Hematopoietic multipotent progenitor cell treated with erythropoietin and hydrocortisone succinate and interleukin-3 and kit ligand, for 8 days (in vitro differentiated cells): ENCODE data around the gene PRRC1.
"Not testable (repeated sequence)": the region's sequence is repeated elsewhere in the genome, so short reads cannot be mapped to it uniquely, and the experiment has no call there.

Source experiments
- DNase-seq: peaks from one replicate; pipeline ENCODE4 v3.0.0-alpha.2; 2015

Gene PRRC1

GRCh38 chr5:127549551-127549950 lies 32.1 kb downstream of the PRRC1 start:
- no peak for DNase-seq

- no peak for DNase-seq
Observed at GRCh38 chr5:127550652-127551409, 33.4 kb downstream of the PRRC1 start.

- no peak for DNase-seq
Observed at GRCh38 chr5:127551410-127552041, 34.1 kb downstream of the PRRC1 start.

GRCh38 chr5:127555826-127556225 lies 38.4 kb downstream of the PRRC1 start:
- DNase-seq = no peak

GRCh38 chr5:127556609-127557334 lies 39.3 kb downstream of the PRRC1 start:
- no peak for DNase-seq

- DNase-seq = no peak
Observed at GRCh38 chr5:127558273-127558672, 40.8 kb downstream of the PRRC1 start.

- DNase-seq = no peak
Observed at GRCh38 chr5:127561254-127561653, 43.8 kb downstream of the PRRC1 start.

- DNase-seq = peak; percentile 32
Observed at GRCh38 chr5:127562252-127562651, 44.8 kb downstream of the PRRC1 start.

- DNase-seq = no peak
Observed at GRCh38 chr5:127563136-127563535, 45.7 kb downstream of the PRRC1 start.

- DNase-seq = peak; percentile 77
Observed at GRCh38 chr5:127564002-127564769, 46.7 kb downstream of the PRRC1 start.

- no peak for DNase-seq
Observed at GRCh38 chr5:127565586-127566270, 48.3 kb downstream of the PRRC1 start.

- no peak for DNase-seq
Observed at GRCh38 chr5:127567026-127567768, 49.8 kb downstream of the PRRC1 start.

GRCh38 chr5:127568166-127568565 lies 50.7 kb downstream of the PRRC1 start:
- no peak for DNase-seq

GRCh38 chr5:127569471-127569870 lies 52.0 kb downstream of the PRRC1 start:
- not testable (repeated sequence) for DNase-seq

GRCh38 chr5:127571314-127572131 lies 54.1 kb downstream of the PRRC1 start:
- no peak for DNase-seq

GRCh38 chr5:127572930-127573329 lies 55.5 kb downstream of the PRRC1 start:
- peak; percentile 20 for DNase-seq

GRCh38 chr5:127574852-127575679 lies 57.6 kb downstream of the PRRC1 start:
- no peak for DNase-seq

GRCh38 chr5:127577458-127577857 lies 60.0 kb downstream of the PRRC1 start:
- no peak for DNase-seq

- no peak for DNase-seq
Observed at GRCh38 chr5:127580731-127581130, 63.3 kb downstream of the PRRC1 start.

- DNase-seq = no peak
Observed at GRCh38 chr5:127581450-127581849, 64.0 kb downstream of the PRRC1 start.
